ENCODE results near the gene PTMA. TPM values are rescaled to one million over a fixed set of nuclear protein-coding genes. Genes with fewer than 3 reads are reported as not detected.

The PTMA gene
- total RNA-seq, 3 donors from 2014 or later, result 678 to 1,077 (median 956) TPM

DNA sequence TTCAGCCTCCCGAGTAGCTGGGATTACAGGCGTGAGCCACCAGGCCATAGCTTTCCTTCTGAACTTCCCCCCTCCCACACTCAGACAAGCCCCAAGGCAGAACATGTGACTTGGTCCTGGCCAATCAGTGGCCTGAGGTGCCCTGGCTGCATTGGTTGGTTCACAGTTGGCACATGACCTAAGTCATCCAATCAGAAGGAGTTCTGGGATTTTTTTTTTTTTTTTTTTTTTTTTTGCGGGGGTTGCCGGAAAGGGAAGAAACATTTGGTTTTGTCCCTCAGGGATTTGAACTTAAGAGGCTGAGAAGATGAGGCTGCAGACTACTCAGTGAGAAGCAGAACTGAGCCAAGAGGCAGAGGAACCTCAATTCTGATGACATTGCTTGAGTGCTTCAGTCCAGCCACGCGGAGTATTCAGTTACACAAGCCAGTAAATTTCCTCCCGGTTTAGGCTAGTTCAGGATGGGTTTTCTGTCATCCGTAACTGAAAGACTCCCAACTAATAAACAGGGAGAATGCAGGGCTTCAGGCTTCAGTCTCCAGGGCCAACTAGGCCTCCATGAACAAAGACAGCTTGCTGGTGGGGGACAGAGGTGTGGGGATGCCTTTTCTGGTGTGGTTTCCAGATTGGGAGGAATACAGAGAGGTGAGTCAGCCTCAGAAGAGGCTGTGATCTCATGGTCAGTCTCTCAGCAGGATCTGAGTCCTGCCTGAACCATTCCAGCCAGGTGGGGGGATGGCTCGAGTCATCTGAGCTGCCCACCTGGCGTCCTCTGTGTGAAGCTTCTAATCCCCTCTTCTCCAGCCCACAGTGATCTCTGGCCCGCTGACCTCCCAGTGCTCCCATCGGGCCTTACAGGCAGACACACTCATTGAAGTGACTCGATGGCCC is 9.2 kb downstream of the PTMA start:
- Histone ChIP-seq H3K4me3 (no peak overlapping the region), H3K36me3 (no peaks in the 10 kb centered on the region), H3K27me3 (no peaks in the 10 kb centered on the region), H3K27ac (peak overlapping the region in 1 of 2 donors; percentile 55), H3K9me3 (no peaks in the 10 kb centered on the region), H3K4me1 (peaks cover 0 to 8% of the 10 kb centered on the region in 2 donors)
- peak in 1 of 2 donors; percentile 45 for DNase-seq (ENCODE audit: low spot score in 2 of 2)
- no peak for TF ChIP-seq POLR2A (IDR thresholded peaks at IDR 0.05)
- TF ChIP-seq, protein P1, sequence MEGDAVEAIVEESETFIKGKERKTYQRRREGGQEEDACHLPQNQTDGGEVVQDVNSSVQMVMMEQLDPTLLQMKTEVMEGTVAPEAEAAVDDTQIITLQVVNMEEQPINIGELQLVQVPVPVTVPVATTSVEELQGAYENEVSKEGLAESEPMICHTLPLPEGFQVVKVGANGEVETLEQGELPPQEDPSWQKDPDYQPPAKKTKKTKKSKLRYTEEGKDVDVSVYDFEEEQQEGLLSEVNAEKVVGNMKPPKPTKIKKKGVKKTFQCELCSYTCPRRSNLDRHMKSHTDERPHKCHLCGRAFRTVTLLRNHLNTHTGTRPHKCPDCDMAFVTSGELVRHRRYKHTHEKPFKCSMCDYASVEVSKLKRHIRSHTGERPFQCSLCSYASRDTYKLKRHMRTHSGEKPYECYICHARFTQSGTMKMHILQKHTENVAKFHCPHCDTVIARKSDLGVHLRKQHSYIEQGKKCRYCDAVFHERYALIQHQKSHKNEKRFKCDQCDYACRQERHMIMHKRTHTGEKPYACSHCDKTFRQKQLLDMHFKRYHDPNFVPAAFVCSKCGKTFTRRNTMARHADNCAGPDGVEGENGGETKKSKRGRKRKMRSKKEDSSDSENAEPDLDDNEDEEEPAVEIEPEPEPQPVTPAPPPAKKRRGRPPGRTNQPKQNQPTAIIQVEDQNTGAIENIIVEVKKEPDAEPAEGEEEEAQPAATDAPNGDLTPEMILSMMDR (IDR thresholded peaks at IDR 0.05), result no peak
- TF ChIP-seq POLR2AphosphoS5 (IDR thresholded peaks at IDR 0.05), result no peak
- intact Hi-C loops (cut with DNase I; ENCODE audit: low total_unique reads), result loop anchor here (10.0 kb wide), 1 partner anchor 53 kb away; no protein-coding TSS in a partner anchor

DNA sequence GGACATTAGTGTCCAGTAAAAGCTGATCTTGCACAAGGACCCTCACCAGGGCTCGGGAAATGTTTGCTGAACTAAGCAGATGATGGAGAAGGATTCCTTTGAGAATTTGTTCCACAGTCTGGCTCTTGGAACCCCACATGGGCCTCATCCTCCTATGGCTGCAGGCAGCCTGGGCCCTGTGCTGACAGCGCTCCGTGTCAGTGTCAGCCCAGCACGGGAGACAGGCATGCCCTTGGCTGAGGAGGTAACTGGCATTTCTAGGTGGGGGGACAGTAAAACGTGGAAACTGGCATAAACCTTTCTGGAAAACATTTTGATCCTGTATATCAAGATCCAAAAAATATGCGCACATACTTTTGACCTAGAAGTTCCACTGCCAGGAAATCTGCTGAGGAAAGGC is 10.5 kb downstream of the PTMA start:
- H3K36me3 ChIP-seq, result no peaks in the 10 kb centered on the region
- no peak overlapping the region for H3K4me3 ChIP-seq
- no peak overlapping the region for H3K27ac ChIP-seq
- no peaks in the 10 kb centered on the region for H3K27me3 ChIP-seq
- no peak for DNase-seq (ENCODE audit: low spot score in 2 of 2)
- TF ChIP-seq POLR2AphosphoS5 (IDR thresholded peaks at IDR 0.05) (no peak), POLR2A (IDR thresholded peaks at IDR 0.05) (no peak)
- TF ChIP-seq, protein P1 (IDR thresholded peaks at IDR 0.05), result no peak
- intact Hi-C loops (cut with DNase I; ENCODE audit: low total_unique reads), result loop anchor here (10.0 kb wide), 1 partner anchor 54 kb away; no protein-coding TSS in a partner anchor
- no peaks in the 10 kb centered on the region for H3K9me3 ChIP-seq
- H3K4me1 ChIP-seq, result peaks cover 0 to 4% of the 10 kb centered on the region in 2 donors

DNA sequence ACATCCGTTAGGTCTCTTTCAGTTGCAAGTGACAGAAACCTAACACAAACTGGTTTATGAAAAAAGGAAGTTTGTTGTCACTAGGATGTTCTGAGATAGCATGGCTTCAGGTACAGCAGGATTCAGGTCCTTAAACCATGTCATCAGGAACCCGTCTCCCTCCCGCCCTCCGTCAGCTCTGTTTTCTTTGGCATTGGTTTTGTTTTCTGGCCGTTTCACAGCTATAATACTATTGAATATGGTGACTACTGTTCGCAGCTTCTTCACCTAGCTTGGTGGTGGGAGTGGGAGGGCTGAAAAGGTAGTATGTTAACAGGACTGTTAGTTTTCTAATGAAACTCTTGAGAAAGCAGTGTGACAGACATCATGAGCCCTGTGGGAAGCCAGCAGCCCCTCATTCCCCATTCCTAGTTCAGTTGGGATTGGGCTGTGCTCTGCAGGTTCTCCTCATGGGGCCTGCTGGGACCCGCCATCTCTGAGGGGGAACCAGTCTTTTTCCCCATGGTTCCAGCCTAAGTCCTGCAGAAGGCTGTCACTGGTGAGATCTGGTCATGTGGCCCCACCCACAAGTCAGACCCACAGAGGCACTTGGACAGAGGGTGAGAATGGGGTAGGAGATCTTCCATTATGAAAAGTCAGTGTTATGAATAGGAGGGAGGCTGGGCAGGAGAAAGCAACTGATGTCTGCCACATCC is 12.1 kb downstream of the PTMA start:
- intact Hi-C loops (cut with DNase I; ENCODE audit: low total_unique reads), result no loop called here
- no peaks in the 10 kb centered on the region for H3K27me3 ChIP-seq
- DNase-seq (ENCODE audit: low spot score in 2 of 2), result no peak

DNA sequence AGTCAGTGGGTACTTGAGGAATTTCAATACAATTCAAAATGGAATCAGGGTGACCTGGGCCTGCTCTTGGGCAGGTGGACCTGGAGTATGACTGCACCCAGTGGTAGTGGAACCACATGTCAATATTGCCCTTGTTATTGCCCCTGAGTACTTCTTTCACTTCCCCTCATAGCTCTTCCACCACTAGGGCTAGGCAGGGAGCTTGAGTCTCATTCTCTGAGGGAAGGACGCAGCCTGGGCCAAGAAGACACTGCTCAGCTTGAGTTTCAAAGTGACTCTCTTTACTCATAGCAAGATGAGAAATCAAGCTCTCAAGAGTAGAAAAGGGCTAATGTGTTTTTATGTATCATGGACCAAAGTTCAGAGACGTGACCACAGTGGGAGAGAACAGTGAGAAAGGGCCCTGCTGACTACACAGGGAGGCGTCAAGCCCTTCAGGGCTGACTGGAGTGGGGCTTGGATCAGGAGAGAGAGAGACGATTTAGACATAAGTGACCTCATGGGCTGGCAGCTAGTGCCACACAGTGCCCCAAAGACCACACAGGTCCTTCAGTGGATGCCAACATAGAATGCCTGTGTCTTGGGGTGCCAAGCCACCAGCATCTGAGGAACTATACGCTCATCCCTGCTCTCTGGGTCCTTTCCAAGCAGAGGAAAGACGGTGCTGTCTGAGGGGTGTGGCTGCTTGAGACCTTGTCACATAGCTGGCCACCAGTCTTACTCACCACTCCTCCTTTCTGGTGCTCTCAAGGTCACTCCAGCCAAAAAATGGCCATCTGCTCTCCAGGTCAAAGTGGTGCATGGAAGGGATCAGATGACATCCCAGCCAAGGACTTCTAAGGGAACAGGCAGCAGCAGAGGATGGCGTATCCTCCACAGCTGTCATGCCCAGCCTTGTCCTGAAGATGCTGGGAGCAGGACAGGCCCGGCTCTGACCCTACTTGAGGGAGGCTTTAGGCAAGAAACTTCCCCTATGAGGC is 13.0 kb downstream of the PTMA start:
- H3K4me3 ChIP-seq, result no peak overlapping the region
- H3K27ac ChIP-seq, result no peak overlapping the region
- no peaks in the 10 kb centered on the region for H3K4me1 ChIP-seq
- DNase-seq (ENCODE audit: low spot score in 2 of 2), result no peak
- H3K36me3 ChIP-seq, result no peaks in the 10 kb centered on the region
- H3K9me3 ChIP-seq, result no peaks in the 10 kb centered on the region
- intact Hi-C loops (cut with DNase I; ENCODE audit: low total_unique reads), result no loop called here
- H3K27me3 ChIP-seq, result no peaks in the 10 kb centered on the region
- TF ChIP-seq POLR2AphosphoS5 (IDR thresholded peaks at IDR 0.05) (no peak), POLR2A (IDR thresholded peaks at IDR 0.05) (no peak)
- TF ChIP-seq, protein P1 (IDR thresholded peaks at IDR 0.05), result no peak

More for the DNA sequence above, 12.1 kb downstream of the PTMA start:
- Histone ChIP-seq H3K4me3 (no peak overlapping the region), H3K36me3 (no peaks in the 10 kb centered on the region), H3K4me1 (no peaks in the 10 kb centered on the region), H3K27ac (no peak overlapping the region), H3K9me3 (no peaks in the 10 kb centered on the region)
- TF ChIP-seq, protein P1 (IDR thresholded peaks at IDR 0.05), result no peak
- no peak for TF ChIP-seq POLR2A (IDR thresholded peaks at IDR 0.05)
- no peak for TF ChIP-seq POLR2AphosphoS5 (IDR thresholded peaks at IDR 0.05)
